Right lung (tissue), 5 donors: ENCODE measurements around the gene CTNNA2. TPM values are rescaled to one million over a fixed set of nuclear protein-coding genes. Genes with fewer than 3 reads are reported as not detected.

Experiments used
- DNase-seq, 2 donors: peaks; one replicate each; pipeline ENCODE4 v3.0.0-alpha.2; 2013
- polyA plus RNA-seq, 5 donors: library from polyadenylated mRNA; unstranded; fragments of 120-200 nt; gene quantifications; one replicate each; pipeline versions ENCODE4 v1.2.1 to v1.2.3, GENCODE V29; 2013; ENCODE audit warnings: inconsistent platforms in 1 of 5, low replicate concordance in 1 of 5; ENCODE audit not compliant: insufficient read length in 5 of 5, insufficient read depth in 1 of 5

CTNNA2 gene
- polyA plus RNA-seq, 5 donors: 0.15 to 0.33 (median 0.23) TPM

DNA sequence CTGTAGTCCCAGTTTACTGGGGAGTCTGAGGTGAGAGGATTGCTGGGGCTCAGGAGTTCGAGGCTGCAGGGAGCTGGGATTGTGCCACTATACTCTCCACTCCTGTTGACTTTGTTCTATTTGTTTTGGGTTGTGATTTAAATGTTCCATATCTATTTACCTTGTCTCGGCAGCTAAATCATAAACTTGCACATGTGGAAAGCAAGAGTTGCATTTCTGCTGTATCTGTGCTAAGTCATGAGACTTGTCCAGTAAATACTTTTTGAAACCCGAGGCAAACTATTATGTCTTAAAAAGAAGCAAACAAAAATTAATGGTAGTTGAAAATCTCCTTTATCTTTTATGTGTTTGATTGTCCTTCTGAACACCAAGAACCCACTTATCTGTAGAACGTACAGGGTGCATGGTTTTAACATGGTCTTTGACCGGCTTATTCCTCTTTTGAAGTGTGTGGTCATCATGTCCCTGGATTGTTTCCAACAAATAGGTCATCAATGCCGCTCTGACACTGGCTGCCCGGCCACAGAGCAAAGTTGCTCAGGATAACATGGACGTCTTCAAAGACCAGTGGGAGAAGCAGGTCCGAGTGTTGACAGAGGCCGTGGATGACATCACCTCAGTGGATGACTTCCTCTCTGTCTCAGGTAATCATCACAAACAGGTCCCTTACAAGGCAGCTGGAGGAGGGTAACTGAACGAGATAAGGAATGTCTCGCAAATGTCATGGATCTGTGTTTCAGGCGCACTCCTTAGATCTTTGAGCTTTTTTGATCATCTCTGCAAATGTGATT lies 1032.8 kb downstream of the CTNNA2 start:
- DNase-seq: no peak

DNA sequence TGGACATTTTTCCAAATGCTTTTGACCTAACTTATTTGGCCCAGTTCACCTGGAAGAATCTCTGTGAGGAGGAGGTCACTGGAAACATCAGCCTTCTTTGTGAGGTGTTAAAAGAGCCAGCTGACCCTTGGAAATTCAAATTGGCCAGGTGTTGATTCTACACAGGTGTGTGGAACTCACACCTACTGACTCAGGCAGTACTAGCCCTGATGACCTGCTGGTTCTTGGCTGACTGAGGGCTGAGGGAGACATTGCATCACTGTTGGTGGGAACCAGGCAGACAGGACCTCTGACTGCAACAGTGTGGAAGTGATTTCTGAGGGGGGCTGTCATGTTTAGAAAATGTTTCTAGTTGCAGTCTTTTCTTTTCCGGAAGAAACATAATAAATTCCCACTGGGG lies 1033.9 kb downstream of the CTNNA2 start:
- DNase-seq: no peak

DNA sequence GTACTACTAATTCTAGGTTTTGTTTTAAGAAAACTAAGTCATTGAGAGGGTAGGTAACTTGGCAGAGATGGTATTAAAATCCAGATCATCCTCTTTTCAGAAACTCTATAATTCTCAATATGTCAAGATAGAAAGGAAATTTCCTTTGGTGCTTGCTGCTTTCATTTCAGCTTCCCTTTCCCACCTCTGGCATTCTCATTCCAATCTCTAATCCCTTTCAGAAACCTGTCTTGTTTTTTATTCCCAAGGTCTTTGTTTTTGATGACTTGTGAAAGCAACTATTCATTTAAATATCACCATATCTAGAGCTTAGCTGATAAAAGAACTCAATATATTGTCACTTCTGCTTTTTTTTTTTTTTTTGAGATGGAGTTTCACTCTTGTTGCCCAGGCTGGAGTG lies 1034.5 kb downstream of the CTNNA2 start:
- DNase-seq: no peak

DNA sequence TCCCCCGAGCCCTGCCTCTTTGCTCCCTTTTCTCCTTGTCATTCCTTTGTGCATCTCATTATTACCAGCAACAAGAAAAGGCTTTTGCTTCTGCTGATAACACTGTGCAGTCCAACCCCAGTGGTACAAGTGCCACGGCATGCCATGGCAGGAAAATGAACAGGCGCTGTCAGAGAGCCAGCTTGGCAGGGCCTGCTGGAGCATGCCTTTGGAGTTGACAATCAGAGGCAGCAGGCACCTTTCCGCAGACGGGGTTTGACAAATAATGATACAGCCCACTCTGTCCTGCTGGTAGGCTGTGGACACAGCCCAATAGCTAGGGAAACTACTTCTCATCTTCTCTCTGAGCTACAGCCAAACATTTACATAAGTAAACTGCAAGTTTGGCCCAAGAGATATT lies 1035.6 kb downstream of the CTNNA2 start:
- DNase-seq: no peak

DNA sequence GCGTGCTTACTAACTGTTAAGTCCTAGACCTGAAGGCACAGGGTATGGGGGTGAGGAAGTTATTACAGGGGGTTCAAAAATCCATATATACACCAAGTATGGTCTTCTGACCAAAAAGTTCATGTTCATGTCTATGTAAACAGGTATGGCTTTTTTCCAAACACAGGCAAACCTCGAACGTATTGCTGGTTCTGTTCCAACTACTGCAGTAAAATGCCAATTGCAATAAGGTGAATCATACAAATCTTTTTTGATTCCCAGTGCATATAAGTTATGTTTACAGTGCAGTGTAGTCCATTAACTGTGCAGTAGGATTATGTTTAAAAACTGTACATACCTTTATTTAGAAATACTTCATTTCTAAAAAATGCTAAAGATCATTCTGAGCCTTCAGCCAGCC lies 1037.0 kb downstream of the CTNNA2 start:
- DNase-seq: no peak

DNA sequence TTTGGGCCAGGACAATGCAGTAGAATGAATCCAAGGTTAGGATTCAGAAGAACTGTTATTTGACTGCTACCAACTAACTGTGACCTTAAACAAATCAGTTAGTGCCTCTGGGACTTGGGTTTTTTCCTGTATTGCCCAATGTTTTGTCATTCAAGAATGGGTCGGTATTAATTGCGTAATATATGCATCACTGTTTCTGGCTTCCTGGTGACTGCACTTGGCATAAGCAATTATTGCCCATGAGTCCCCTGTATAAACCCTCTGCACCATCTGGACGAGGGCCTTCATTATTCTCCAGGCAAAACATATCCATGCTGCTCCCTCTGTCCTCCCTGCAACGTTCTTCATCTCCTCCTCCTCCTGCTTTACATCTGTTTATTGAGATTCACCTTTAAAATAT lies 1047.5 kb downstream of the CTNNA2 start:
- no peak for DNase-seq

DNA sequence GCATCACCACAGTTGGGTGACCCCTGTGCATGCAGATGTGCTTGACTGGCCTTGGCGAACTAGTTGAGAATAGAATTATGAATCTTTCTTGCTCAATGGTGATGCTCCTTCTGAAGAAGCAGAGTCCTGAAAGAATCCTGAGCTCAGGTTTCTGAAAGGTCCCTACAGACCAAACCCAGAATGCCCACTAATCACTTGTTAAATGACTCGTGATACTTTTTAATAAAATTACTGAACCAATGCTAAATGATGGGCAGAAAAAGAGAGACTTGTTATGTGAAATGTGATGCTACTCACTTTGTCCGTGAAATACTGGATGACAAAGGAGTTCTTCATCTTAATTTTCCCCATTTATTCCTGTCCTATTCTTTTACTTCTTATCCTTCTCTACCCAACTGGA lies 1055.2 kb downstream of the CTNNA2 start:
- no peak for DNase-seq

DNA sequence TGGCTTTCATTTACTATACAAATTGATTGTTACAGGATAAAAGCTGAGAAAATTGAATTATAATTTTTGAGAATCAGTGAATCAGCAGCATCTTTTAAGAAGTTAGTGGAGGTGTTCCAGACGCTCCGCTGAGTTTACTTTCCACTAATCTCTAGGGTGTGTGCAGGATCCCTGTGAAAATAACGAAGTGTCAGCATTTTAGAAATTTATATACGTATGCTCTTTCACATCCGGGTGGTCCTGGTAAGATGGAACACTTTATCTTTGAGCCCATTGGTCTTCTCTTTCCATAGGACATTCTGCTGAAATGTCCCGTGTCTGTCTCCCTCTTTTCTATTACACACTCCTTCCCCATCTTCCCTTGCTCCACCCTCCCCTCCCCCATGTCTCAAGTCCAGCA lies 1060.3 kb downstream of the CTNNA2 start:
- no peak for DNase-seq

DNA sequence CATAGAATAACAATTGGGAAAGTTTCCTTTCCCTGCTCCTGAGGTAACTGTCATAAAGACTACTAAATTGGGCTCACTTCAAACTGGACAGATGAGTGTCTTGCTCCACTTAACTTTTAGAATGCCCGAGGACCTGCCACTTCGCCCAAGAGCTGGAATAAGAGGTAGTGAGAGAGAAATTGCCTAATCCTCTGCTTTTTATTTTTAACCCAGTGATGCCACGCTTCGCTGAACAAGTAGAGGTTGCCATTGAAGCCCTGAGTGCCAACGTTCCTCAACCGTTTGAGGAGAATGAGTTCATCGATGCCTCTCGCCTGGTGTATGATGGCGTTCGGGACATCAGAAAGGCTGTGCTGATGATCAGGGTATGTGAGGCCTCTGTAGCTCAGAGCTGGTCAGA lies 1061.1 kb downstream of the CTNNA2 start:
- no peak for DNase-seq

DNA sequence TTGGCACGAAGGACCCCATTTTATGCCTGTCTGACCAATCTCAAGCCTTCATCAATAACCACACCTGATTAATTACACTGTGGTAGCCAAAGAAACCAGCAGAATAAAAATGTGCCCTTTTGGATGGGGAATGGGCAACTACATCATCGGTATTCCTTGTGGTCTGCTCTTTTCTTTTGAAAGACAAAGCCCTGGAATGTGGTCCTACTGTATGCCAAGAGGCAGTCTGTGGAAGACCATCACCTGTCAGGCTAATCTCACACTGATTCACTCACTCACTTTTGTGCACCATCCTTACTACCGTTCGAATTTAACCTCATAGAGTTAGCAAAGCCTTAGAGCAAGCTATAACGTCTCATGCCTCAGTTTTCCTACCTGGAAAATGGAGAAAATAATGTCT lies 1066.9 kb downstream of the CTNNA2 start:
- DNase-seq: no peak

DNA sequence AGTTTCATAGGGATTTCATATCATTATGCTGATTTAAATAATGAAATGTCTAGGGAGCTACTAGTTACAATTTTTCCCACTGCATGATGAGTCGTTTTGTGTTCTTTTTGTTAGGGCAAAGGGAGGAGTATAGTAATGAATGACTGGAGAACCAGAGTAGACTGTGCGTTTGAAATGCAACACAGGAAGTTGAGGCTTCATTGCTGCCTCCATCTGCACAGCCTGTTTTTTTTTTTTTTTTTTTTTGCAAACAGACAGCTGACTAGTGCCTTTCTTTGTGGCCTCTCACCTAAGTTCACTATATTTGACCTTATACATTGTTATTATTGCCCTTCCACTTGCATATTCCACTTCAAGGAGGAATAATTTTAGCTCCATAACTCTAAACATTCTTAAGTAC lies 1078.4 kb downstream of the CTNNA2 start:
- DNase-seq: no peak

DNA sequence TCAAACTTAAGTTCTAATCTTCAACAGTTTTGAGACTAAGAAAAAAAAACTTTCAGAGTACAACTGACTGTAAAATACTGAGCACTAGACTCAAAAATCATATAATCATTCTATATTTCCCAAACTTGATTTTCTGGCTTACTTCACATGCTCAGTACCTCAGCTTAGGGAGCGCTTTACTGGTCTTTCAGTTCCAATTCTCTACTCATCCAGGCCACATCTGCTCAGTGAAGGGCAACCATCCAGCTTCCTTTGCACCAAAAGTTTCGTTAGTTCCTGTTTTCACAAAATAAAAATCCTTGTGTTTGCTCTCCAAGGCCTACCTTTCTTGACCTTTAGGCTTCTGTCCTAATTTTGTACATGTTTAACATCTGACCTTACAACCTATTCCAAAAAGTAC lies 1079.3 kb downstream of the CTNNA2 start:
- DNase-seq: no peak

DNA sequence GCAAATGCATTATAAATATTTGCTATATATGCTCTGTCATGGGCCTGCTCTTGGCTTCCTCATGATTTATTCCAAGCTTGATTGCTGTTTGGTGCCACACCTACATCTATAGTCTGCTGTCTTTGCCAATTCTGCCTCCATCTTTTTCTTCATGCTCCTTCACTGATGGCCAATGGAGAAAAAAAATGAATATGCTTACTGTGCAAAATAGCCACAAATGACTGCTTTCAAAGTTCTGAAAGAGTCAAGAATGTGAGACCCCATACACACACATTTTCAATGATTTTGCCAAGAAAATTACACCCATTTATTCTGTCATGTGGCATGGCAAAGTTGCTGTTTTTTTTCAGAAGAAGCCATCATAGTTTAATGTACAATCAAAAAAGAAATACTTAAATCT lies 1097.3 kb downstream of the CTNNA2 start:
- DNase-seq: no peak

DNA sequence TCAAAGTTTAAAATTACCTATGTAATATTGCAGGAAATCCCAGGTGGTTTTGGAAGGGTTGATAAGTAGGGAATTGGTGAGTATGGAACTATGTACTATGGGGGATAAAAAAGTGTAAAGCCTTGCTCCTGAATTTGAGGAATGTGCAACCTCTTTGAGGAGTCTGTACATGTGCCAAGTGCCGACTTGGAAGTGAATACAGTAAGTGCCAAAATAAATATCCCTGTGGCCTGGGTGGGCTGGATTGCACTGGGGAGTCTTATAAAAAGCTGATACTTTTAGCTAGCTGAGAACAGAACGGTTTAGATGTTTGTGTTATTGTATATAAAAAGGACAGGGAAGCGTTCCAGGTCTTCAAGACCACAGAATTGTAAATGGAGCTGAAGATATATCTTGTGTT lies 1108.8 kb downstream of the CTNNA2 start:
- DNase-seq: no peak

DNA sequence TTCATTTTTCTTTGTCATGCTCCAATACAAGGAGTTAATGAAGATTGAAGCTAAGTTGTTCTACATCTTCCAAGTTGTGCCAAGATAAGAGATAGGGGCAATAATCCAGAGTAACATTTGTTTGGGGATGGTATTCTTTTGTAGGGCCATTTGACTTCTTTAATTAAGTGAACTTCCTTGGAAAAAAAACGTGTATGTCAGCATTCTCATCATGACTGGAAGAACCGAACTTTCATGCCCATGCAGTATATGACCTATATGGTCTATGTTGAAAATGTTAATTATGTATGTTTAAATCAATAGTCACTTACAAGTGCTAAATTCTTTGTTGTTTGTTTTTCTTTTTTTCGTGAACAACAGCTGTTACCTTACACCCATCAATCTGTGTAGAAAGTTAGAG lies 1111.2 kb downstream of the CTNNA2 start:
- no peak for DNase-seq

DNA sequence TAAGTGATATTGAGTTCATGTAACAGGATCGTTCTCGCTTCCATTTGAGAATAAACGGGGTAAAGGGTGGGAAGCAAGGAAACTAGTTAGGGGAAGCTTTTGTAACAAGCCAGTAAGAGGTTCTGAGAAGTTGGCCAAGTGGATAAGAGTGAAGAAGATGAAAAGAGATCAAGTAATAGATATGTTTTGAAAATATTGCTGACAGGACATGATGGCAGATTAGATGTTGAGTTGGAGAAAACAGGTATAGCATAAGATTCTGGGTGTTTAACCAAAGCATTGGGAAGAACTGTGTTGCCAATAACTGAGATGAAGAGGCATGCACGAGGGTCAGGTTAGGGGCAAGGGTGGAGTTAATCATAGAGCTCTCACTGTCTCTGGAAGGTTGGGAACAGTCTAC lies 1121.7 kb downstream of the CTNNA2 start:
- DNase-seq: no peak

DNA sequence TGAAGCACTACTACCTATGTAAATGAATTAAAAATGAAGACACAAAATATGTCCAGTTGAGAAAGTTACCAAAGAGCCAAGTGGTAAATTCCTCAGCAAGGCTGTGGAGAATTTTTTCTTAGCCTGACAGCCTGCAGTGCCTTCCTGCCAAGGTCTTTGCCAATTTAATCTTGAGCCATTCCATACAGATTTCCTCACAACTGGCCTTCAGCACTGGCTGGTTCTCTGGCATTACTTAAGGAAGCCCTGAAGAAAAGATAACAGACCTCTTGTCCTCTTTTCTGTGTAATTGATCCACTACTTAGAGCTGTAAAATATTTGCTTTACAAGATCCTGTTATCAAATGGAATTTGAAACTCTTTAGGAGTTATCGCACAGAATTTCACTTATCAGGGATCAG lies 1125.9 kb downstream of the CTNNA2 start:
- no peak for DNase-seq

DNA sequence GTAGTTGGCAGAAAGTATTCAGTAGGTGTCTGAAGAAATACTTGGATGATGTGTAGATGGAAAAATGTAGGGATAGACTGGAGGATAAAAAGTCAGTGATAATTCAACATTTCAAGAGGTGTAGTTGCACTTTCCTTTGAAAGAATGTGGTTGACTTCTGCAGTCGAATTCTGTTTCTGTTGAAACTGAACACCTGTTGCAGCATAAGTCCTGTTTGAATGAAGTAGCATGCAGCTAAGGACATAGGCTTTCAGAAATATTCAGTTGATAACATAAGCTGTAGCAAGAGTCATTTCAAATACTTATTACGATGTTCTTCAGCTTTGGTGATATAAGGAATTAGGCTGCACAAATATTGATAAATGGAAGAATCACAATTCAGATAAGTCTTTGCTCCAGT lies 1129.6 kb downstream of the CTNNA2 start:
- DNase-seq: no peak

DNA sequence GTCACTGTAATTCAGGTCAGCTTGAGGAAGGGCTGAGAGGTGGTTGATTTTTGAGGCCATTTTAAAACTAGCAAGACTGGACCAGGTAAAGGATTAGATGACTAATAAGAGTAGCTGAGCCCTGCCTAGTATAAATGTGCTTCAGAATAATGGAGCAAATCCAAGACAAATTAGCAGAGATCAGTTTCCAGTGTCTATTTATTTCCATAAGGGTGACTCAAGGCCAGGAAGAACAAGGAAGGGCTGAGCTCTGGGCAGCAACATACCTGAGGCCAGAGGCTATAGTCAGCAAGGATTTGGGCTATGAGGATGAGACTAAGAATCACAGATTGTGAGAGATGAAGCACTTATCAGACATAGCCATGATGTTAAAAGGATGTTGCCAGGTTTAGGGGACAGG lies 1130.7 kb downstream of the CTNNA2 start:
- DNase-seq: no peak

DNA sequence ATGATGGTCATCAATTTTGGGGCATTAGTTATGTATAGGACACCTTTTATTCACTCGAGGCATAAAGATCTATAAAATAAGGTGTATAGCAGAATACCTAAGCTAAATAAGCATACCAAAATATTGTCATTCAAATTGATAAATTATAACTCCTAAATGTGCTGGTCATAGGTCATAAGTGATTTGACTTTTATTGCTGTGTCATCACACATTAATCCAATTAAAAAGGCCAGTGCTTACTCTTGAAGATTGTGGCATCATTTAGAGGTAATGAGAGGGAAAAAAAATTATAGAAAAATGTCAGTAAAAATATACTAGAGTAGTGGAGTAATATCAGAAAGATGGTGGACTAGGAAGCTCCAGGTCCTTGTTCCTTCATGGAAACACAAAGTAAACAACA lies 1138.6 kb downstream of the CTNNA2 start:
- no peak for DNase-seq

DNA sequence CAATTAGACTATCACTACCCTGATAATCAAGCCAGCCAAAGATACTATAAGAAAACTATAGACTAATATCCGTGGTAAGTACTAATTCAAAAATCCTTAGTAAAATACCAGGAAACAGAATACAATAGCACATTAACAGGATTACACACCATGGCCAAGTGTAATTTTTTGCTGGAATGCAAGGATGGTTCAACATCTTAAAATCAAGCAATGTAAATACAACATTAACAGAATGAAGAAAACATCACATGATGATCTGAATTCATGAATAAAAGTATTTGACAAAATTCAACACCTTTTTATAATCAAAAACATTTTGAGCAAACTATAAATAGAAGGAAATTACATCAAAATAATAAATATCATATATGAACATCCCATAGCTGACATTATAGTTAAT lies 1142.4 kb downstream of the CTNNA2 start:
- DNase-seq: no peak

DNA sequence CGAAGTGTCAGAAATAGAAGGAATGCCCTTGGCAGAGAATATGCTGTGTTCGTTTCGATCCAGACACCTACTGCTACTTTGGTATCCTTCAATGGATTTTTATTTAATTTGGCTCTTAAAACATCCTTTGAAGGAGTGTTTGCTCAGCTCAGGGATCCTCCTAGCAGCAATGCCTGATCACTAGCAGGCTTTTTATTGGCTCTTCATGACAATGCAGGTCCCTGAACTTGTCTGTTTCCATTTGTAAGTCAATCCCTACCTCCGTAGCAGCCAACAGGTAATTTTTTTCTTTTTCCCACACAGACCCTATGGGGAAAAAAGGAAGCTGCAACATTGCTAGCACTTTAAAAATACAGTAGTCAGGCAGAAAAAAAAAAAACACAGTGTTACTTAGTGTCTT lies 1157.9 kb downstream of the CTNNA2 start:
- DNase-seq: no peak

DNA sequence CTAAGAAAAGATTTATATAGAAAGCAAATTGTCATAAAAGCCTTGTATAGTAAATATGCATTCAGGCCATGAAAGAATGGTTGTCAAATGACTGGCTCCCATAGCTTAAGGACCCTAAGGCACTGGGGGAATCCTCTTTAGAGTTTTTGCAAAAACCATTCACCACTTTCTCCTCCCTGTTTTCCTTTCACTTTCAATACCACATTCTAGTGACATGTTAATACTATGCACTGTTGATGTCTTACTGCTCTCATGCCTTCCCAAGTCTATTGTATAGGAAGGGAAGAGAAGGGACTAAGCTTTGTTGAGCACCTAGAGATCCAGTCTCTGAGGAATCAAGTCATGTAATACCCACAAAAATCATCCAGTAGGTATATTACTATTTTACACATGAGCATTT lies 1174.7 kb downstream of the CTNNA2 start:
- no peak for DNase-seq

DNA sequence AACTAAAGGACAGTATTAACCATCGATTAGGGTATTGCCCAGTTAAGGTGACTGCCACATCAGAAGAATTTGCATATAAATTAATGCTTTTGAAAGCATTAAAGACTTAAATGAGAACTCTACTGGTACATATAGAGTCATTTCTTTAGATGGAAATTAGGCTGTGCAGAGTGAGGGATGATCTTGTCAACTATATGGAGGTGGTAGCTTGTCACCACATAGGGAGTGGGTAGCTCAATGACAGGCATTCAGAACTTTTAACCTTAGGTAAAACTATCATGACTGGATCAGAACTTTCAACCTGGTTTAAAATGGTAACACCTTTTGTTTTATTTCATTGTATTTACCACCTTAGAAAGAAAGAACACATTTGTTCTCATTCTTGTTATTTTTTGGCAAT lies 1176.3 kb downstream of the CTNNA2 start:
- DNase-seq: no peak
